Parathyroid adenoma (tissue), 2 donors: ENCODE results near the gene C15orf40.
A peak's percentile ranks its signal among the peaks of the same experiment; 100 is the strongest.

Experiments
- H2AFZ ChIP-seq: fragments of 300-600 bp; sonication (generic); one replicate; pipeline ENCODE4 v1.7.0; 2017; ENCODE audit warnings: antibody characterized with exemption, mild to moderate bottlenecking
- H3K27ac ChIP-seq: fragments of 300-600 bp; sonication (generic); one replicate; pipeline ENCODE4 v1.7.0; 2017
- H3K27me3 ChIP-seq: fragments of 300-600 bp; sonication (generic); one replicate; pipeline ENCODE4 v1.7.0; 2017; ENCODE audit warnings: low read length; ENCODE audit not compliant: control insufficient read depth, insufficient read depth
- H3K36me3 ChIP-seq: fragments of 300-600 bp; sonication (generic); one replicate; pipeline ENCODE4 v1.7.0; 2017; ENCODE audit warnings: low read length; ENCODE audit not compliant: control insufficient read depth, insufficient read depth
- H3K4me1 ChIP-seq: fragments of 300-600 bp; sonication (generic); one replicate; pipeline ENCODE4 v1.7.0; 2017; ENCODE audit warnings: control low read depth
- H3K4me2 ChIP-seq: fragments of 300-600 bp; sonication (generic); one replicate; pipeline ENCODE4 v1.7.0; 2017; ENCODE audit warnings: low read length
- H3K4me3 ChIP-seq: fragments of 300-600 bp; sonication (generic); one replicate; pipeline ENCODE4 v1.7.0; 2017; ENCODE audit warnings: low read depth, low read length
- H3K79me2 ChIP-seq: fragments of 300-600 bp; sonication (generic); one replicate; pipeline ENCODE4 v1.7.0; 2017; ENCODE audit warnings: control low read depth
- H3K9ac ChIP-seq: fragments of 300-600 bp; sonication (generic); one replicate; pipeline ENCODE4 v1.7.0; 2017; ENCODE audit warnings: mild to moderate bottlenecking
- H3K9me3 ChIP-seq: fragments of 300-600 bp; sonication (generic); one replicate; pipeline ENCODE4 v1.7.0; 2017; ENCODE audit warnings: low read length; ENCODE audit not compliant: control insufficient read depth
- CTCF ChIP-seq: fragments of 300-600 bp; sonication (generic); IDR thresholded peaks from one replicate; pipeline ENCODE4 v1.7.0; 2017; ENCODE audit warnings: antibody characterized with exemption, mild to moderate bottlenecking
- donor health status: primary hyperparathyroidism.

The C15orf40 gene

GRCh38 chr15:82952158-82953081 lies 59.0 kb downstream of the C15orf40 start, which contains the start of gene HOMER2:
TSS of gene HOMER2 (minus strand) at chr15:82952720. CDS start at chr15:82952535, 185 bp downstream.
- Histone ChIP-seq H3K27ac (peak within 1 kb of the TSS; percentile 53), H3K27me3 (no peaks in the 10 kb centered on the region), H3K4me3 (peak within 1 kb of the TSS; percentile 34), H3K79me2 (peaks cover 3% of the 10 kb centered on the region), H2AFZ (peak within 1 kb of the TSS; percentile 73), H3K9ac (no peak within 1 kb of the TSS), H3K9me3 (no peaks in the 10 kb centered on the region), H3K4me1 (peaks cover 4% of the 10 kb centered on the region), H3K36me3 (no peaks in the 10 kb centered on the region), H3K4me2 (peak within 1 kb of the TSS; percentile 63)
- TF ChIP-seq CTCF = no peak

- no peaks in the 10 kb centered on the region for H3K27me3 ChIP-seq
- peaks cover 3% of the 10 kb centered on the region for H3K79me2 ChIP-seq
- H3K27ac ChIP-seq = peak overlapping the region; percentile 53
- H3K9me3 ChIP-seq = no peaks in the 10 kb centered on the region
- H3K36me3 ChIP-seq = no peaks in the 10 kb centered on the region
- H3K4me3 ChIP-seq = no peak overlapping the region
- H3K4me1 ChIP-seq = peaks cover 4% of the 10 kb centered on the region
- peak overlapping the region; percentile 73 for H2AFZ ChIP-seq
- no peak overlapping the region for H3K9ac ChIP-seq
- no peak for TF ChIP-seq CTCF
- peak overlapping the region; percentile 31 for H3K4me2 ChIP-seq
Measured at GRCh38 chr15:82951472-82952157, 59.8 kb downstream of the C15orf40 start.

GRCh38 chr15:82950746-82951370 lies 60.6 kb downstream of the C15orf40 start:
- Histone ChIP-seq H2AFZ (peak overlapping the region; percentile 48), H3K4me3 (no peak overlapping the region), H3K9me3 (no peaks in the 10 kb centered on the region), H3K4me1 (peaks cover 4% of the 10 kb centered on the region), H3K79me2 (peaks cover 3% of the 10 kb centered on the region), H3K27me3 (no peaks in the 10 kb centered on the region), H3K27ac (peak overlapping the region; percentile 53), H3K36me3 (no peaks in the 10 kb centered on the region), H3K4me2 (no peak overlapping the region), H3K9ac (no peak overlapping the region)
- no peak for TF ChIP-seq CTCF

GRCh38 chr15:82950295-82950694 lies 61.1 kb downstream of the C15orf40 start:
- no peaks in the 10 kb centered on the region for H3K36me3 ChIP-seq
- no peak for TF ChIP-seq CTCF
- H3K79me2 ChIP-seq = peaks cover 3% of the 10 kb centered on the region
- H3K9ac ChIP-seq = no peak overlapping the region
- H3K9me3 ChIP-seq = no peaks in the 10 kb centered on the region
- H3K27me3 ChIP-seq = no peaks in the 10 kb centered on the region
- H3K27ac ChIP-seq = no peak overlapping the region
- no peak overlapping the region for H3K4me3 ChIP-seq
- H2AFZ ChIP-seq = no peak overlapping the region
- no peak overlapping the region for H3K4me2 ChIP-seq
- peaks cover 4% of the 10 kb centered on the region for H3K4me1 ChIP-seq
